DND-41 (cell line): ENCODE measurements around the gene HSPA12A.
A peak's percentile ranks its signal among the peaks of the same experiment; 100 is the strongest.

Source experiments
- EZH2 ChIP-seq: IDR thresholded peaks from 3 replicates; pipeline ENCODE4 v1.6.1; 2012; ENCODE audit warnings: borderline replicate concordance, low read depth, mild to moderate bottlenecking, moderate library complexity, low read length, inconsistent platforms; ENCODE audit not compliant: severe bottlenecking
- TF ChIP-seq, protein P1 (sequence below): IDR thresholded peaks from 2 replicates; pipeline ENCODE4 v1.5.1; 2012; ENCODE audit warnings: borderline replicate concordance, low read length, moderate library complexity, mild to moderate bottlenecking; ENCODE audit not compliant: poor library complexity, severe bottlenecking; ENCODE audit errors: extremely low read depth

DNA sequence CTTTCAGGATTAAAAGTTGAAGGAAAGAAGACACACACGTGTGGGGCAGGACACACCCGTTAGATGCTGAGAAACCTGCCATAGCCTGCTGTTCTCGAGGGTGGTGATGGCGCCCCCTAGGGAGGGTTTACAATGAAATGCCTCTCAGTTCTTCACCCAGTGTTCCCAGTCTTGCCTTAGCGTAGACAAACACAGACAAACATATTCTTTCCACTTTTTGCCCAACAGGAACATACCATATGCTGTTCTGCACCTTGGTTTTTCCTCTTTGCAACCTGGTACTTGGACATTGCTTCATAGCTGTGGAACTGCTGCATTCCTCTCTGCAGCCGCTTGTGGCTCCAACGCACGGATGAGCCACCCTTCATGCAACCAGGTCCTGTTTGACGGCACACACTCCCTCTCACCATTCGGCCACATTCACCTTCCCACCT lies 23.3 kb upstream of the HSPA12A start:
- TF ChIP-seq, protein P1, sequence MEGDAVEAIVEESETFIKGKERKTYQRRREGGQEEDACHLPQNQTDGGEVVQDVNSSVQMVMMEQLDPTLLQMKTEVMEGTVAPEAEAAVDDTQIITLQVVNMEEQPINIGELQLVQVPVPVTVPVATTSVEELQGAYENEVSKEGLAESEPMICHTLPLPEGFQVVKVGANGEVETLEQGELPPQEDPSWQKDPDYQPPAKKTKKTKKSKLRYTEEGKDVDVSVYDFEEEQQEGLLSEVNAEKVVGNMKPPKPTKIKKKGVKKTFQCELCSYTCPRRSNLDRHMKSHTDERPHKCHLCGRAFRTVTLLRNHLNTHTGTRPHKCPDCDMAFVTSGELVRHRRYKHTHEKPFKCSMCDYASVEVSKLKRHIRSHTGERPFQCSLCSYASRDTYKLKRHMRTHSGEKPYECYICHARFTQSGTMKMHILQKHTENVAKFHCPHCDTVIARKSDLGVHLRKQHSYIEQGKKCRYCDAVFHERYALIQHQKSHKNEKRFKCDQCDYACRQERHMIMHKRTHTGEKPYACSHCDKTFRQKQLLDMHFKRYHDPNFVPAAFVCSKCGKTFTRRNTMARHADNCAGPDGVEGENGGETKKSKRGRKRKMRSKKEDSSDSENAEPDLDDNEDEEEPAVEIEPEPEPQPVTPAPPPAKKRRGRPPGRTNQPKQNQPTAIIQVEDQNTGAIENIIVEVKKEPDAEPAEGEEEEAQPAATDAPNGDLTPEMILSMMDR = peak; percentile 26
- TF ChIP-seq EZH2 = no peak
